Measurements from ENCODE around the gene GABRG3. TPM values are rescaled to one million over a fixed set of nuclear protein-coding genes. Genes with fewer than 3 reads are reported as not detected.

Gene GABRG3
- total RNA-seq, 2 experiments from 2014 or later: not detected

- POLR2A ChIA-PET: no interaction called here
- CTCF ChIA-PET: no interaction called here
These were observed 411.5 kb downstream of the GABRG3 start for GRCh38 chr15:27382361-27383025.

GRCh38 chr15:27383726-27384125 lies 412.7 kb downstream of the GABRG3 start:
- CTCF ChIA-PET: no interaction called here
- POLR2A ChIA-PET: no interaction called here

DNA sequence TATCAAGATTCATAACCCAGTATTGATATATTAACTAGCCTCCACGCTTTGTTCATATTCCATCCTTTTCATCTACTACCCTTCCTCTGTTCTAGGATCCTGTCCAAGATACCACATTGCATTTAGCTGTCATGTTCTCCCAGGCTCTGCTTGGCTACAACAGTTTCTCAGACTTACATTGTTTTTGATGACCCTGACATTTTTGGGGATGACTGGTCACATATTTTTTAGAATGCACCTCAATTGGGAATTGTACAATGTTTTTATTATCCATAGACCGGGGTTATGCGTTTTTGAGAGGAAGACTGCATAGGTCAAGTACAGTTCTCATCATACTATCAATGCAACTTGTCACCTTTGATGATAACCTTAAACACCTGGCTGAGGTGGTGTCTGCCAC lies 421.2 kb downstream of the GABRG3 start:
- ChIA-PET POLR2A (no interaction called here), CTCF (no interaction called here)

- ChIA-PET POLR2A (no interaction called here), CTCF (no interaction called here)
These were observed 425.5 kb downstream of the GABRG3 start for GRCh38 chr15:27396521-27396920.

GRCh38 chr15:27396996-27397395 lies 426.0 kb downstream of the GABRG3 start:
- CTCF ChIA-PET: no interaction called here
- POLR2A ChIA-PET: no interaction called here

- ChIA-PET POLR2A (no interaction called here), CTCF (no interaction called here)
These were observed 427.7 kb downstream of the GABRG3 start for GRCh38 chr15:27398631-27399161.

DNA sequence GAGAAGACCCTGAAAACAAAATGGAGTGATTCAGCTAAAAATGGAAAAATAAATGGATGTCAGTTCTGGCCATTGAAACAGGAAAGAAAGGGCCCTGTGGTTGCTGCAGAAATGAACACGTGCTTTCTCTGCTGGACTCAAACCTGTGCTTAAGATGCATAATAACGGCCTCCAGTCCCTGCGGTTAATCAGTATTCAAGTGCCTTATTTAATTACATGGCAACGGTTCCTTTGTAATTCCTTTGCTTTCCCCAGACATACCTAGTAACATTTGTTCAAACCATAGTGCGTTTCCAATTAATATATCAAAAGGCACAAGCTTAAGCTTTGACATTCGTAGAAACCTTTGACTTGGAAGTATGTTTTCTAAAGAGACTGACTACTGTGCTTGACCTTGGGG lies 428.3 kb downstream of the GABRG3 start:
- ChIA-PET CTCF (no interaction called here), POLR2A (no interaction called here)

DNA sequence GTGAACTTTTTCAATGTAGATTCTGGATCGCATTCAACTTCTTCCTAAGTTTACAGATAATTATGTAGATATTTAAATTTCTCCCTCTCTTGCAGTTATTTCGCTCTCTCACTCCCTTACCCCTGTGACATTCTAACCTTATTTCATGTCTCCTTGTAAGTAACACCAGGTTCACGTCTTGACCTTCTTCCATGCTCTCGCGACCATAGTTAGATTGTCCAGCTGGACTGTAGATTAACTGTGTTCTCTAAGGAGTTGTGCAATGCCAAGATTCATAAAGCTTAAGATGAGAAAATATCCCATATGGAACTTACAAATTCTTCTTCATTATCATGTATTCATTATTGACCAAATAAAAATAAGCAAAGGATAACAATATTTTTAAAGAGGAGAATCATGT lies 430.5 kb downstream of the GABRG3 start:
- POLR2A ChIA-PET: no interaction called here
- CTCF ChIA-PET: no interaction called here

GRCh38 chr15:27408428-27408827 lies 437.4 kb downstream of the GABRG3 start:
- POLR2A ChIA-PET: no interaction called here
- CTCF ChIA-PET: no interaction called here

DNA sequence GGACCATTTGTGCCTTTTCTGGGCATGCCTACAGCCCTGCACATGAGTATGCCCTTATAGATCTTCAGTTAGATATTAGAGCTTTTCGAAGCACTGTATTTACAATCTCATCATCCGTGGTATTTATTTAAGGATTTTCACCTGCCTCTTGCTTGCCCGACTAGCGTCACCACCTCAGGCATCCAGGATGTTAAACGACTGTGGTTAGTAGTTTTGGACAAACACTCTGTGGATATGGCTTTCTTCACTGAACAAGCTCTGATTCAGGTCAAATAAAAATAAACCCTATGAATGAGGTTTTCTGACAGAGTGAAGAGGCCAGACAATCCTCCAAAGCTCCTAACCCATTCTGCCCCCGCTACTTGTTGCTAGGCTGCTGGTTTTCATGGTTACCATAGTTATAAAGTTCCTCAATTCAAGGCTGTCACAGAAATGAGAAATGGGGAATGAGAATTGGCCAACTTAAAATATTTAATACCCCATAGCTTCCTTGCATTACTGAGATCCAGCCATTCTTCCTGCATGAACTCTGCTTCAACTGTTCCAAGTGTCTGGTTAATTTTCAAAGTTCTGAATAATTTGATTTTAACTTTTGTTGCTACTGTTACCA lies 440.1 kb downstream of the GABRG3 start:
- ChIA-PET POLR2A (no interaction called here), CTCF (no interaction called here)

DNA sequence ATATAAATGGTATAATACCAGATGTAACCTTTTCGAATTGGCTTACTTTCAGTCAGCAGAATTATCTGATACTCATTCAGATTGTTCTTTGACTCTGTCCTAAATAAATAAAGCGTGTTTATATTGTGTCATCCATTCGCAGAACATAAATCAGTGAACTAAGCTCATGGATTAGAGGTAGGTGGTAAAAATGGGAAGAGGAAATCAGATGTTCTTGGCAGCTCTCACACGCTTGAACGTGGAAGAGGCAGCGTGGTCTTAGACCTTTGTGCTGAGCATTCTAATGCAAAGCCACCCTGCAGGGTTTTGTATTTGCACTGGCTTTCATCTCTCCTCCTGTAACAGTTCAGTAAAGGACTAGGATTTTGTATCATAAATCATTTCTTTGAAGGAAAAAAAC lies 441.4 kb downstream of the GABRG3 start:
- CTCF ChIA-PET: no interaction called here
- POLR2A ChIA-PET: no interaction called here

DNA sequence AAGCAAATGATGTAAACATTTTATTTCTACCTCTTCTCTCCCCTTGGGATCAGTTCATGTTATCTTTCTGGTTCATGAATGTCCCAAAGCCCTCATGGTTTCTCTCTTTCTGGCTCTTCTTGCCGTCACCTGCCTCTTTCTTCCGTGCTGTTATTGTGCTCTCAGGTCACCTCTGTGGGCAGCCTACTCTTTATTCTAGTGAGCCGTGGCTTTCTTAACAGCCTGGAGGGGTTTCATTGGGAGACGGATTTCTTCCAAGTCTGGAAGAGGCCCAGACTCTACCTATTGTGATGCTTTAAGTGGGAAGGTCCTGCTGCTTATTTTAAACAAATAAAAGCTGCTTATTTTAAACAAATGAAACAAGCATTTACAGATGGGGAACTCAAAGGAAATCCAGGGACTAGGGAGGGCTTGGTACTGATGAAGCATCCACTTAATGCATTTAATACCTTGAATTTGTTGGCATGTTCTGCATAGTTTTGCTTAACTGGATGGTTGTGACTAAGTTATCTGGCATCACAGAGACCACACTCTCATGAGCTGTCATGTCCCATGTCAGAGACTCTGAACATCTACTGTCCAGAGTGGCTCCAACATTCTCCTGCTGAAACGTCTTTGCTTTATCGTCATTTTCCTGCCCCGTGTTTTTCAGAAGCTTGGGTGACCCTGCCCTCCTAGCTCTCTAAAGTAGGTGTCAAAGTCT lies 443.3 kb downstream of the GABRG3 start:
- ChIA-PET POLR2A (no interaction called here), CTCF (no interaction called here)

- POLR2A ChIA-PET: no interaction called here
- CTCF ChIA-PET: no interaction called here
These were observed 447.7 kb downstream of the GABRG3 start for GRCh38 chr15:27418726-27419125.

GRCh38 chr15:27422997-27423396 lies 452.0 kb downstream of the GABRG3 start:
- ChIA-PET POLR2A (no interaction called here), CTCF (no interaction called here)

- CTCF ChIA-PET: no interaction called here
- POLR2A ChIA-PET: no interaction called here
These were observed 455.8 kb downstream of the GABRG3 start for GRCh38 chr15:27426805-27427204.

DNA sequence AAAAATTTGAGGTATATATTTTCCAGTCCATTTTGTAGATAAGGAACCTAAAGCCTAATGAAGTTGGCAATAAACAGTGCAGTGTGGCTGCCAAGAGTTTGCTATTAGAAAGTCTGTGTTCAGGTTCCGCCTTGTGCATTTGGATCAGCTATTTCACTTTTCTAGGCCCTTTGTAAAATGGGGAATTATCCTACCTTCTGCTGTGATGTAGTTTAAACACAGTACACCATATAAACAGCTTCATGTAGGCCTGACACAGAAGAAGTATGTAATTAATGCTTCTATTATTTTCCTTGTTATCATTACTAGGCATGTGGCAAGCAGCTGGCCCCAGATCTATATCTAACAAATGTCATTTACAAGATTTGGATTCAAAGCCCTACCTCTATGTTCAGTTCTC lies 456.3 kb downstream of the GABRG3 start:
- POLR2A ChIA-PET: no interaction called here
- CTCF ChIA-PET: no interaction called here

- ChIA-PET POLR2A (no interaction called here), CTCF (no interaction called here)
These were observed 457.2 kb downstream of the GABRG3 start for GRCh38 chr15:27428151-27428550.

DNA sequence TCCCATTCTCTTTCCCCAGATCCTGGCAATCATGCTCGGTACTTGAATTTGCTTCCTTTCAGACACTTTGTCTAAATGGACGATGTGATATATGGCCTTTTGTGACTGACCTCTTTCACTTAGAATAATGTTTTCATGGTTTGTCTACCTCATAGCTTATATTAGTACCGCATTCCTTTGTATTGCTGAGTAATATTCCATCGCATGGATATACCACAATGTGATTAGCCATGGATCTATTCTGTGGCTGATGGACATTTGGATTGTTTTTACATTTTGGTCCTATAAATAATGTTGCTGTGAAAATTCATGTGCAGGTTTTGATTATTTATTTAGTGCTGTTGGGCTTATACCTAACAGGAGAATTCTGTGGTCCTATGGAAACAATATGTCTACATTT lies 458.6 kb downstream of the GABRG3 start:
- ChIA-PET CTCF (no interaction called here), POLR2A (no interaction called here)

DNA sequence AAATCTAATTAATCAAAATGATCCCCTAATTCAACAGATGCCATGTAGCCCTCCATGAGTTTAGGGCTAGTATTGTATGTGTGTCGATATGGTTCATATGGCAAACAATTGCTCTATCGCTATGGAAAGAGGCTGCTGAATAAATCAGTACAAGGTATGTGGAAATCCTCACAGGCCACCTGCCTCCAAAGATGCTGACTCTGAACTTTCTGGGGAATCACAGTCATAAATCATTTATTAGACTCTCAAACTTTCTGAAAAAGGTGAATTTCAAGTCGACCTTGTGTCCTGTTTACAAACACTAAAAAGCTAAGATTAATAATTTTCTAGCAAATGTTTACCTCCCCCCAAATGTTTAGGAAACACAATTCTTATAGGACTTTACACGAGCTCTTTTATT lies 462.6 kb downstream of the GABRG3 start:
- ChIA-PET POLR2A (no interaction called here), CTCF (no interaction called here)

DNA sequence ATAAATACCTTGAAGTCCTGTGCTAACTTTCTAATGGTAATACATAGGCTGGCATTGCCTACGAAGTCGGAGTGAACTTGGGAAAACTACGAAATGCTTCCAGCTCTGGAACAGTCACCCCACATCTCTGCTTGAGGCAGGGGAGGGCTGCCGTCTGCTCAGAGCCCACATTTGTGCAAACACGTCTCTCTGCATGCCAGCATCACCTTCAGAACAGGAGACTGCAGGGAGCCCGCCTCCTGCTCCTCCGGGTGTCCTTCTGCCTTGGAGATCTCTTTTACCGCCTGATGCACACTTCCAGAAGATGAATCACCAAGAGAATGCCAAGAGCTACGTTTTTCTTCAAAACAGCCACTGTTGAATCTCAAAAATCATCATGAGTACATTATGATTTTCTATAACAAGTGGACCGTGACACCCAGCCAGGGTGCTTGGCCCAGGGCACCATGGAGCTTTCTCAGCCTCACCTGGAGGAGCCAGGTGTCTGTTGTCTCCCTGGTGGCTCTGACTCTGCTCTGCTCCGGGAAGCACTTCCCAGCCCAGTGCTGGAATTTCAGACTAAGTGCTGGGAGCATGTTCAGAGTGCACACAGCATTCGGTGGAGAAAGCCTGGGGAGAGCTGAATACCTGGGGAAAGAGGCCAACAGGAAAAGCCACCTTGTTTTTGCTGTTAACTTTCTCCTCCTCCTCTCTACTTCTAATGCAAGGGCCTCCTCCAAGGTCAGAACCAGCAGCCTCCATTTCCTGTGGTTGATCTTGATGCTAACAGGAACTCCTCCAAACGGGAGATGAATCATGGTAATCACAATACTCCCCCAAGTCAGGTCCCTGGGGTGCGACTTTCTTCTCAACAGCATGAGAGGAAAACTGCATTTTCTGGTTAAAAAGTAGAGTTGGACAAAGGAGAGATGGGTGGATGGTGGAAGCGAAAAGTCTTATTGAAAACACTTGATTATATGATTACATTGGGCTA lies 467.7 kb downstream of the GABRG3 start:
- POLR2A ChIA-PET: no interaction called here
- CTCF ChIA-PET: no interaction called here

- ChIA-PET POLR2A (no interaction called here), CTCF (no interaction called here)
These were observed 470.1 kb downstream of the GABRG3 start for GRCh38 chr15:27441120-27441519.
